NCI-H2081 (cell line): ENCODE measurements around the gene LRP10.
"Not testable (repeated sequence)": the region's sequence is repeated elsewhere in the genome, so short reads cannot be mapped to it uniquely, and the experiment has no call there.

ENCODE experiments used
- DNase-seq, 2 experiments: peaks; one replicate each; lab custom pipeline; 2025; lab: John Stamatoyannopoulos, UW

LRP10 gene

GRCh38 chr14:22843123-22843925 lies 28.2 kb upstream of the LRP10 start:
- DNase-seq = no peak

GRCh38 chr14:22844221-22845102 lies 27.1 kb upstream of the LRP10 start:
- no peak for DNase-seq

DNA sequence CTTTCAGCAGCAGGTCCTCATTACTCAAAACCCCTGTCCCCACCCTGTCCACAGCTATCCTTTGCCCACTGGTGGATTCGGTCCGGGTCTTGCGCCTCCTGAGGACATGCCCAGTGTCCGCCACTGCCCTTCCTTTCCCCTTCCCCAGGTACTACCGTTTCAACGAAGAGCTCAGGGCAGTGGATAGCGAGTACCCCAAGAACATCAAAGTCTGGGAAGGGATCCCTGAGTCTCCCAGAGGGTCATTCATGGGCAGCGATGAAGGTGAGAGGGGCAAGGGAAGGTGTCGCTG lies 26.5 kb upstream of the LRP10 start:
- DNase-seq = no peak

DNA sequence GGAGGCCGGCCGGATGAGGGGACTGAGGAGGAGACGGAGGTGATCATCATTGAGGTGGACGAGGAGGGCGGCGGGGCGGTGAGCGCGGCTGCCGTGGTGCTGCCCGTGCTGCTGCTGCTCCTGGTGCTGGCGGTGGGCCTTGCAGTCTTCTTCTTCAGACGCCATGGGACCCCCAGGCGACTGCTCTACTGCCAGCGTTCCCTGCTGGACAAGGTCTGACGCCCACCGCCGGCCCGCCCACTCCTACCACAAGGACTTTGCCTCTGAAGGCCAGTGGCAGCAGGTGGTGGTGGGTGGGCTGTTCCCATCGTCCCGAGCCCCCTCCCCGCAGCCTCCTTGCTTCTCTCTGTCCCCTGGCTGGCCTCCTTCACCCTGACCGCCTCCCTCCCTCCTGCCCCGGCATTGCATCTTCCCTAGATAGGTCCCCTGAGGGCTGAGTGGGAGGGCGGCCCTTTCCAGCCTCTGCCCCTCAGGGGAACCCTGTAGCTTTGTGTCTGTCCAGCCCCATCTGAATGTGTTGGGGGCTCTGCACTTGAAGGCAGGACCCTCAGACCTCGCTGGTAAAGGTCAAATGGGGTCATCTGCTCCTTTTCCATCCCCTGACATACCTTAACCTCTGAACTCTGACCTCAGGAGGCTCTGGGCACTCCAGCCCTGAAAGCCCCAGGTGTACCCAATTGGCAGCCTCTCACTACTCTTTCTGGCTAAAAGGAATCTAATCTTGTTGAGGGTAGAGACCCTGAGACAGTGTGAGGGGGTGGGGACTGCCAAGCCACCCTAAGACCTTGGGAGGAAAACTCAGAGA lies 25.5 kb upstream of the LRP10 start:
- DNase-seq = no peak

DNA sequence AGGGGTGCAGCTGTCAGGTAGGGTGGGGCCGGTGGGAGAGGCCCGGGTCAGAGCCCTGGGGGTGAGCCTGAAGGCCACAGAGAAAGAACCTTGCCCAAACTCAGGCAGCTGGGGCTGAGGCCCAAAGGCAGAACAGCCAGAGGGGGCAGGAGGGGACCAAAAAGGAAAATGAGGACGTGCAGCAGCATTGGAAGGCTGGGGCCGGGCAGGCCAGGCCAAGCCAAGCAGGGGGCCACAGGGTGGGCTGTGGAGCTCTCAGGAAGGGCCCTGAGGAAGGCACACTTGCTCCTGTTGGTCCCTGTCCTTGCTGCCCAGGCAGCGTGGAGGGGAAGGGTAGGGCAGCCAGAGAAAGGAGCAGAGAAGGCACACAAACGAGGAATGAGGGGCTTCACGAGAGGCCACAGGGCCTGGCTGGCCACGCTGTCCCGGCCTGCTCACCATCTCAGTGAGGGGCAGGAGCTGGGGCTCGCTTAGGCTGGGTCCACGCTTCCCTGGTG lies 24.7 kb upstream of the LRP10 start:
- no peak for DNase-seq

DNA sequence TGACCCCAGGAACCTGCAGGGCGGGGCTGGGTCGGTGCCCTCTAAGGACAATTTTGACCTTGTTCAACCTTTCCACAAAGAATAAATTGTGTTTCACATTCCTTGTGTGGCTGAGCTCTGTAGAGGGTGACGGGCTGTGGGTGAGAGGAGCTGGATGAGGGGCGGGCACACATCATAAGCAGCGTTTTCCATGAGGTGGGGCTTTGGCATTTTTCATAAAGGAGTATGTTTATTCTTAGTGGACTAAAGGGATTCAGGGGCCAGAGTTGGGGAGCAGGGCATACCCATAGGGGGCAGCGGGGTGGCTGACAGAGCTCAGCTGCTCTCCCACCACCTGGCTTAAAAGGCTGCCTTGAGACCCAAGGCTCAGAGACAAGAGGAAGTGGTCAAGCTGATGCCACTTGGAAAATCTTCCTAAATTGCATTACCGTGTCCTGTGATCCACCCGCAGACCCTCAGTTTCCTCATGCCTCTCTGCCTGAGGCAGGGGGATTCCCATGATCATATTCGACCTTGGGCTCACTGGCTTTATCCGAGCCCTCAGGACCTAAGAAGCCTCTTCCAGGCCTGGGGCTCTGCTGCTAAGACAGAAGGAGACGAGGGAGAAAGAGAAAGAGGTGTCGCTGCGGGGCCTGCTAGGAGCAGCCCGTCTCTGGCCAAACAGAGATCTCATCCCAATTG lies 23.7 kb upstream of the LRP10 start:
- no peak for DNase-seq

GRCh38 chr14:22848351-22849164 lies 23.0 kb upstream of the LRP10 start:
- DNase-seq = no peak

DNA sequence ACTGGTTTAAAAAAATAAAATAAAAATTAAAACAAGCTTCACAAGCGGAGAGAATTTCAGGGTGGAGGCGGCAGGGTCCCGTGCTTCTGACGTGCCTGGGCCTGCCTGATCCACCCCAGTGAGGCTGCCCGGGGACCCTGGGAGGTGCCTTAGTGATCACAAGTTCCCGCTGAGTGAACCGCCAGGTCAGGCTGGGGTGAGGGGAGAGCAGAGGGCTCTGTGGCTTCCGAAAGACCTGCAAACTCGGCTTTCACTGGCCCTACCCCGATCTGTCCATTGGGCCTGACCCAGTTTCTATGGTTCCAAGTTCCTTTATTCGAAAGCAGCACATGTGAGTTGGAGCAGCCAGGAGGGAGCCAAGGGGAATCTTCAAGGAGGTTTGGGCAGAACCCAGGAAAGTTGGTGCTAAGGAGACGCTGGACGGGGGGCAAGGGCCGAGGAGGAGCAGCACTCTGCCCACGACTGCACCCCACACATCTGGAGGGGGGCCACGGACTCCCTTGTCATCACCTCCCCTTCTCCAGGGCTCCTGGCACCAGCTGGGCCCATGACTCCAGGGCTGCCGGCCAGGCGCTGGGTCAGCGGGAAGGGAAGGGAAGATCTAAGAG lies 22.2 kb upstream of the LRP10 start:
- DNase-seq = no peak

DNA sequence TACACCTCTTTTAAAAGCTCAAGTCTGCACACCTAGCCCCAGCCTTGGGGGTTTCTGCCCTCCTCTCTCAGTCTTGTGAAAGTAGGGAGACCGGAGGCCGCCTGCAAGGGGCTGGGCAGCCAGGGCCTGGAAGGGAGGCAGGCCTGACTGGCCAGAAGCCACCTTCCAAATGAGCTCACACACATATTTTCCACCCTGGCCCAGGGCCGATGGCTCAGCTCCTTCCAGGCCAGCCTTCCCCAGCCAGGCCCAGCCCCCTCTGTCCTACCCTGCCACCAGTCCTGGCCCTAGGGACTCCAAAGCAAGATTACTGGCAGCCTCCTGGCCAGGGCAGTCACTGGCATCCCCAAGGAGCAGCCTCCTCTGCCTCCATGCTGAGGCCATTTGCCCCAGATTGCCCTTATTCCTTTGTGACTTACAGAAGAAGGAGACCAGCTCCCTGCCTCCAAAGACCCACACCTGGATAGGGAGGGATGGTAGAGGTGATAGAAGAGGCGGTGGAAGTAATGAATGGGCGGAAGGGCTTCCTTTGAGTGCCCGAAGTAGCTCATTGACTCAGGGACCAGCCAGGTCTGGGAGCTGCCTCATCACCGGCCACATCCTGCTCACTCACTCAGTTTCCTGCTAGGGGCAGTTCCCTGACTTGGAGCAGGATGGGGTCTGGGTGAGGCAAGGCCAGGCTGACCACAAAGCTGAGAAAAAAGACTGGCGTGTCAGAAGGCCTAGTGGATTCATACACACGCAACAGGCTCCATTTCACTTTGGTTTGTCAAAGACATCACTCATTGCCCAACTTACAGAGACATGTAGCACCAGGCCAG lies 20.4 kb upstream of the LRP10 start:
- no peak for DNase-seq

GRCh38 chr14:22852178-22852577 lies 19.4 kb upstream of the LRP10 start:
- DNase-seq = not testable (repeated sequence)

- DNase-seq = no peak
Measured at GRCh38 chr14:22852599-22852939, 19.0 kb upstream of the LRP10 start.

GRCh38 chr14:22852940-22853767 lies 18.4 kb upstream of the LRP10 start:
- peak; percentile 70 to 82 for DNase-seq

DNA sequence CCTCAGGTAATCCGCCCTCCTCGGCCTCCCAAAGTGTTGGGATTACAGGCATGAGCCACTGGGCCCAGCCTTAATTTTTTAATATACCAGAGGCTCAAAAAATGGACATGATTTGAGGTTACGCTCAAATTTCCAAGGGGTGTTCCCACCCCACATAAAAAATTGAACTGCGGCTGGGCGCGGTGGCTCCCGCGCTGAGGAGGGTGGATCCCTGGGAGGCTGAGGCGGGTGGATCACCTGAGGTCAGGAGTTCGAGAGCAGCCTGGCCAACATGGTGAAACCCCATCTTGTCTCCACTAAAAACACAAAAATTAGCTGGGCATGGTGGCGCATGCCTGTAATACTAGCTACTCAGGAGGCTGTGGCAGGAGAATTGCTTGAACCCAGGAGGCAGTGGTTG lies 17.2 kb upstream of the LRP10 start:
- DNase-seq = not testable (repeated sequence)

- DNase-seq = no peak
Measured at GRCh38 chr14:22854963-22855724, 16.4 kb upstream of the LRP10 start.

DNA sequence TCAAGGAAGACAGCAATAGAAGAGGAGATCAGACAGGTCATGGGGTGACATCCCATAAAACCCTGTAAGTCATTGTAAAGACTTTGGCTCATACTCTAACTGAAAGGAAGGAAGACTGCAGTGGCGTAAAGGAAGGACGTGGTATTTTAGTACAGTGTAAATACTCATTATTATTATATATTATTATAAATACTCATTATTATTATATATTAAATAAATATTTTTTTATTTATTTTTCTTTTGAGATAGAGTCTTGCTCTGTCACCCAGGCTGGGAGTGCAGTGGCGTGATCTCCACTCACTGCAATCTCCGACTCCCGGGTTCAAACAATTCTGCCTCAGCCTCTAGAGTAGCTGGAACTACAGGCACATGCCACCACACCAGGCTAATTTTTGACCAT lies 15.1 kb upstream of the LRP10 start:
- no peak for DNase-seq

- not testable (repeated sequence) for DNase-seq
Measured at GRCh38 chr14:22860377-22860776, 11.2 kb upstream of the LRP10 start.

GRCh38 chr14:22861651-22862050 lies 9.9 kb upstream of the LRP10 start:
- DNase-seq = no peak

DNA sequence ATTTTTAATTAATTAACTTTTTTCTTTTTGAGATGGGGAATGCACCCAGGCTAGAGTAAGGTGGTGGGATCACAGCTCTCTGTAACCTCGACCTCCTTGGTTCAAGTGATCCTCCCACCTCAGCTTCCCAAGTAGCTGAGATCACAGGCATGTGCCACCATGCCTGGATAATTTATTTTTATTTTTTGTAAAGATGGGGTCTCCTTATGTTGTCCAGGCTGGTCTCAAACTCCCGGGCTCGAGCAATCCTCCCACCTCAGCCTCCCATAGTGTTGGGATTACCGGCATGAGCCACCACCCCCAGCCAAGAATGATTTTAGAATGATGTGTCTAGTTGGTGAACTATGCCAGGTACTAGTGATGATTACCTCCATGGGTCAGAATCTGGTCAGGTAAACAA lies 6.6 kb upstream of the LRP10 start:
- DNase-seq = no peak
